Activated CD4-positive, alpha-beta T cell treated with anti-CD3 and anti-CD28 coated beads, Interleukin-2, Interleukin-6, amounts not matched to agents 100 ng/mL and 50 ng/mL, durations not matched to agents 16 hours and 8 hours (primary cell): ENCODE results near the gene YTHDF2.

ENCODE experiments used
- DNase-seq: peaks from one replicate; pipeline ENCODE4 v3.0.0-alpha.2; 2020

YTHDF2 gene

GRCh38 chr1:28803662-28804061 is 66.9 kb downstream of the YTHDF2 start:
- no peak for DNase-seq

GRCh38 chr1:28804071-28804470 is 67.3 kb downstream of the YTHDF2 start:
- DNase-seq: no peak

DNA sequence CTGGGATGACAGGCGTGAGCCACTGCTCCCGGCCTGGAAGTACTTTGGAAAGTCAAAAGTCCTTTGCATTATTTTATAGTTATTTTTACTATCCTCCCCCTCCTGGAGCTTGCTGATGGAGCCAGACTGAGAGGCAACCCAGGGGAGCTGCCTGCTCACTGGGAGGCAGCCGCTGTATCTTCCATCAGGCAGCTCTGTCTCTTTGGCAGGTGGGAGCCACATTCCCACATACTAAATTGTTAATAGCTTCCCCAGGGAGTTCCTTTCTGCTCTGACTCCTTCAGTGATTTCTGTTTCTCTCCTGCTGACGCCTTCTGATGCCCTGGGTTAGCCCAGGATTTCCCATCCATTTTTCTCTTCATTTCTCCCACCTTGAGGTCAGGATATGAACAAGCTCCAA is 70.3 kb downstream of the YTHDF2 start:
- no peak for DNase-seq

- no peak for DNase-seq
Observed at GRCh38 chr1:28807986-28808385, 71.2 kb downstream of the YTHDF2 start.

DNA sequence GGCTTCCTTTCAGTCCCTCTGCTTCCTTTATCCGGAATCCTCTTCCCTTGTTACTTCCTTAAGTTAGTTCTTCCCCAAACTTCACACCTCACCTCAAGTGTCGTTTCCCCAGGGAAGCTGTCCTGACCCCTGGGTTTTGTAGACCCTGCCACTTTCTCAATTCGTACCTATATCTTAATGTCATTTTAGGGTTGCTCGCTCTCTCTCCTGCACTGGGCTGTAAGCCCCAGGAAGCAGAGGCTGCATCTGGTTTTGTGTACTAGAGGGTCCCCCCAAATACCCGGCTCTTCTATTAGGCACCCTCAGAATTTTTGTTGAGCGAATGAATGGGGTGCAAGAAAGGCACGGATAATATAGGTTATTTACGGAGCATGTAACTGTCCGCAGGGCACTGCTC is 74.6 kb downstream of the YTHDF2 start:
- no peak for DNase-seq

DNA sequence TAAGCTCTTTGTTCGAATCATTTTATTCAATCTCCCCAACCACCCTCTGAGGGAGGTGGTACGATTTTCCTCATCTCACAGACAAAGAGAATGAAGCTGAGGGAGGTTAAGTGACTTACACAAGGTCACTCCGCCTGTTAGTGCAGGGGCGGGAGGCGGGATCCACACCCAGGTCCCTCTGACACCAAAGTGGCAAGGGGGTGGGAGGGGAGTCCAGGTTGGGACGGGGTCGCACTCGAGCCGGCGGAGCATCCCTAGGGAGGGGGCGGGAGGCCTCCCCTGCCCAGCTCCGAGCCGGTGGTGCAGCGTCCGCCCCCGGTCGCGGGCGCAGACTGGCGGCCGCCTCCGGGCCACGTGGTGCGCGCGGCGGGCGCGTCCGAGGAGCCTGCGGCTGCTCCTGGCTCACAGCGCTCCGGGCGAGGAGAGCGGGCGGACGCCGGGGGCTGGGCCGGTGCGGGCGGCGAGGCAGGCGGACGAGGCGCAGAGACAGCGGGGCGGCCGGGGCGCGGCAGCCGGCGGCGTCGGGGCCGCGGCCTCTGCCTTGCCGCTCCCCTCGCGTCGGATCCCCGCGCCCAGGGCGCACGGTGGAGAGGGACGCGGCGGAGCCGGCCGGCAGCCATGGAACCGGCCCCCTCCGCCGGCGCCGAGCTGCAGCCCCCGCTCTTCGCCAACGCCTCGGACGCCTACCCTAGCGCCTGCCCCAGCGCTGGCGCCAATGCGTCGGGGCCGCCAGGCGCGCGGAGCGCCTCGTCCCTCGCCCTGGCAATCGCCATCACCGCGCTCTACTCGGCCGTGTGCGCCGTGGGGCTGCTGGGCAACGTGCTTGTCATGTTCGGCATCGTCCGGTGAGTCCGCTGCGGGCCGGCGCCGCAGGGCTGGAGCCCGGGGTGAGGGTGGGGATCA is 75.3 kb downstream of the YTHDF2 start, which contains the start of gene OPRD1:
Gene OPRD1, plus strand, starts transcription at position 405 of the 903 bp plus-strand sequence. Its CDS starts 214 bp downstream, at position 619.
- DNase-seq: no peak

- no peak for DNase-seq
Observed at GRCh38 chr1:28812669-28813468, 76.1 kb downstream of the YTHDF2 start.

- no peak for DNase-seq
Observed at GRCh38 chr1:28813931-28814465, 77.3 kb downstream of the YTHDF2 start.

DNA sequence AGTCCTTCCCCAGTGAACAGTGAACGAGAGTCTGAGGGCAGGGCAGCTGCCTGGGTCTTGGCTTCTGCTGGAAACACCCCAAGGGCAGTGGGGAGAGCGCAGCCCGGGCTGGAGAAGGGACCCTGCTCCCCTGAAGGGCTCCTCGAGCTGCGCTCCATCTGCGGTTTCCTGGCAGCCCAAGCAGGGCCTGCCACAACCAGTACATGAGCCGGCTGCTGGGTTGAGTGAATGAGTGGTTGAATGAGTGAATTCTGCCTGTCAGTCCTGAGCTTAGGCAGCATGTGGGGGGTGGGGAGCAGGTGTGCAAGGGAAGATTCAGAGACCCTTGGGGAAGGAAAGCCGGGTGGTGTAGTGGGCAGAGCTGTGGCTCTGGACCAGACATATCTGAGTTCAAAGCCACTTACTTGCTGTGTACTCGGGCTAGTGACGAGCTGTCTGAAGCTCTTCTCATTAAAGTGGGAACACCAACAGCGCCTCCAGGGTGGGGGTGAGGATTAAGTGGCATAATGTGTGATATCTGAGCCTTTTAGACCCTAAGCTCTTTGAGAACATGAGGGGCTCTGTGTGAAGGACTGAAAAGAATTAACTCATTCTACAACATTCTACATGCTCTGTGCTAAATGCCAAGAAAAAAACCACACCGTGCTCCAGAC is 78.9 kb downstream of the YTHDF2 start:
- DNase-seq: peak; percentile 10

DNA sequence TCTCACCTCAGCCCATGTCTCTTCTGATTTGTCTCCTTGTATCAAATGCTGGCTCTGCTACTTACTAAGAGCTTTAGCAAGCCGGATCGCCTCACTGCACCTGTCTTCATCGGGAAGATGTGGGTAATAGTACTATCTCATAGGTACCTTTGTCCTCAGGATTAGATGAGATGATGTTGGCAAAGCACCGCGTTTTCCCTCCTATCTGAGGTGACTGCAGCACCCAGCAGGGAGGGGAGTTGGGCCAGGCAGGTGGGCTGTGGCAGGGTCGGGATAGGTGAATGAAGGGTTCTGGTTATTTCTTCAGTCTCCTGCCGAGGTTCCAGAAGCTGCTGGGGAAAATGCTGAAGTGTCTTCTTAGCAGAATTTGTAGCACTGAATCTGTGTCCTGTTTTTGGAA is 80.4 kb downstream of the YTHDF2 start:
- no peak for DNase-seq

GRCh38 chr1:28819020-28819419 is 82.3 kb downstream of the YTHDF2 start:
- DNase-seq: no peak
